GM19240 (cell line): Measurements from ENCODE around the gene MSANTD3.

Experiments used
- DNase-seq: peaks from one replicate; pipeline ENCODE4 v3.0.0; 2011; ENCODE audit warnings: low spot score; ENCODE audit not compliant: insufficient read length

MSANTD3 gene

GRCh38 chr9:100465761-100466160, 38.8 kb downstream of the MSANTD3 start:
- no peak for DNase-seq

- no peak for DNase-seq
These were observed 39.4 kb downstream of the MSANTD3 start for GRCh38 chr9:100466171-100466828.

GRCh38 chr9:100466829-100467221, 39.9 kb downstream of the MSANTD3 start:
- no peak for DNase-seq

- no peak for DNase-seq
These were observed 41.1 kb downstream of the MSANTD3 start for GRCh38 chr9:100468041-100468440.

GRCh38 chr9:100472268-100472667, 45.3 kb downstream of the MSANTD3 start:
- DNase-seq: no peak

GRCh38 chr9:100472788-100473275, 45.9 kb downstream of the MSANTD3 start, which contains the start of gene TMEFF1:
Gene TMEFF1, plus strand, starts transcription at chr9:100473149. Its CDS starts 396 bp downstream, at chr9:100473545.
- DNase-seq: peak; percentile 30

- DNase-seq: no peak
These were observed 46.5 kb downstream of the MSANTD3 start for GRCh38 chr9:100473276-100474081.

GRCh38 chr9:100474082-100474923, 47.4 kb downstream of the MSANTD3 start:
- no peak for DNase-seq

GRCh38 chr9:100474924-100475276, 48.0 kb downstream of the MSANTD3 start:
- DNase-seq: no peak

- DNase-seq: no peak
These were observed 50.3 kb downstream of the MSANTD3 start for GRCh38 chr9:100477241-100477640.

GRCh38 chr9:100478192-100478591, 51.2 kb downstream of the MSANTD3 start:
- DNase-seq: no peak

GRCh38 chr9:100479820-100480219, 52.9 kb downstream of the MSANTD3 start:
- DNase-seq: no peak

- DNase-seq: no peak
These were observed 58.3 kb downstream of the MSANTD3 start for GRCh38 chr9:100485196-100485595.

GRCh38 chr9:100486479-100487176, 59.7 kb downstream of the MSANTD3 start:
- no peak for DNase-seq

GRCh38 chr9:100488177-100488576, 61.2 kb downstream of the MSANTD3 start:
- DNase-seq: no peak

- DNase-seq: no peak
These were observed 62.9 kb downstream of the MSANTD3 start for GRCh38 chr9:100489836-100490235.

- DNase-seq: no peak
These were observed 66.0 kb downstream of the MSANTD3 start for GRCh38 chr9:100492952-100493351.

GRCh38 chr9:100498592-100498991, 71.6 kb downstream of the MSANTD3 start:
- no peak for DNase-seq

GRCh38 chr9:100499460-100499859, 72.5 kb downstream of the MSANTD3 start:
- DNase-seq: no peak

GRCh38 chr9:100499866-100500265, 72.9 kb downstream of the MSANTD3 start:
- no peak for DNase-seq
